ENCODE measurements around the gene PHACTR3. TPM values are rescaled to one million over a fixed set of nuclear protein-coding genes. Genes with fewer than 3 reads are reported as not detected.

PHACTR3 gene
- total RNA-seq, 1 experiment from 2014 or later = 0.10 TPM

- H3K36me3 ChIP-seq (ENCODE audit: control insufficient read depth, insufficient read depth, low read length) = no peaks in the 10 kb centered on the region
- no TSS peak for BruUV-seq (replicated peaks)
- intact Hi-C loops (cut with micrococcal nuclease; ENCODE audit: unreplicated experiment) (no loop called here), in situ Hi-C loops (cut with HindIII; ENCODE audit: low pct_unique_long_range_greater_than_20kb, low sequenced_read_pairs) (no loop called here)
- no peak for ATAC-seq
- H3K27me3 ChIP-seq (ENCODE audit: control insufficient read depth, insufficient read depth, low read length) = no peaks in the 10 kb centered on the region; the same call in 1 of the 2 replicates
- no peak for DNase-seq (ENCODE audit: low read depth, low spot score)
- no peaks in the 10 kb centered on the region for H3K9me3 ChIP-seq (ENCODE audit: control insufficient read depth, insufficient read depth, low read depth, low read length)
- ChIA-PET CTCF (interaction anchor here (0.5 kb wide), 1 partner anchor 98 kb away, joined by 3 read pairs; no protein-coding TSS in a partner anchor), POLR2A (no interaction called here)
- H3K4me3 ChIP-seq (ENCODE audit: low read depth in 2 of 2, low read length in 2 of 2) = no peak overlapping the region
- H3K27ac ChIP-seq (ENCODE audit: low read length) = no peak overlapping the region
- H3K4me1 ChIP-seq (ENCODE audit: control insufficient read depth, insufficient read depth, low read length) = no peaks in the 10 kb centered on the region
- TF ChIP-seq POLR2AphosphoS5 (IDR thresholded peaks at IDR 0.05; ENCODE audit: low read depth, low read length) (no peak), SIN3A (IDR thresholded peaks at IDR 0.05; ENCODE audit: borderline replicate concordance, insufficient read depth, low read depth, low read length) (no peak), CTCF (IDR thresholded peaks at IDR 0.05) (no peak), TCF7L2 (IDR thresholded peaks at IDR 0.05; ENCODE audit: low read depth, low read length) (no peak), REST (IDR thresholded peaks at IDR 0.05; ENCODE audit: insufficient read depth in 1 of 2, low read depth in 2 of 2, low read length in 1 of 2) (no peak)
Observed at GRCh38 chr20:59708326-59708725, 104.0 kb downstream of the PHACTR3 start.

GRCh38 chr20:59709636-59710035 lies 105.3 kb downstream of the PHACTR3 start:
- no peaks in the 10 kb centered on the region for H3K4me1 ChIP-seq (ENCODE audit: control insufficient read depth, insufficient read depth, low read length)
- ChIA-PET POLR2A (no interaction called here), CTCF (no interaction called here)
- intact Hi-C loops (cut with micrococcal nuclease; ENCODE audit: unreplicated experiment) = no loop called here
- in situ Hi-C loops (cut with HindIII; ENCODE audit: low pct_unique_long_range_greater_than_20kb, low sequenced_read_pairs) = no loop called here
- no peak for ATAC-seq
- H3K27ac ChIP-seq (ENCODE audit: low read length) = no peak overlapping the region
- BruUV-seq (replicated peaks) = no TSS peak
- DNase-seq (ENCODE audit: low read depth, low spot score) = no peak
- no peak overlapping the region for H3K4me3 ChIP-seq (ENCODE audit: low read depth in 2 of 2, low read length in 2 of 2)
- H3K9me3 ChIP-seq (ENCODE audit: control insufficient read depth, insufficient read depth, low read depth, low read length) = no peaks in the 10 kb centered on the region
- TF ChIP-seq REST (IDR thresholded peaks at IDR 0.05; ENCODE audit: insufficient read depth in 1 of 2, low read depth in 2 of 2, low read length in 1 of 2) = no peak
- TF ChIP-seq CTCF (IDR thresholded peaks at IDR 0.05) = no peak
- no peak for TF ChIP-seq SIN3A (IDR thresholded peaks at IDR 0.05; ENCODE audit: borderline replicate concordance, insufficient read depth, low read depth, low read length)
- peaks cover 1% of the 10 kb centered on the region; the same call in 1 of the 2 replicates for H3K27me3 ChIP-seq (ENCODE audit: control insufficient read depth, insufficient read depth, low read length)
- no peaks in the 10 kb centered on the region for H3K36me3 ChIP-seq (ENCODE audit: control insufficient read depth, insufficient read depth, low read length)
